Cardiac fibroblast (primary cell): Measurements from ENCODE around the gene RPS6KB1.
A peak's percentile ranks its signal among the peaks of the same experiment; 100 is the strongest.
"Not testable (repeated sequence)": the region's sequence is repeated elsewhere in the genome, so short reads cannot be mapped to it uniquely, and the experiment has no call there.

ENCODE experiments used
- DNase-seq, 2 donors: peaks; one replicate each; pipeline versions ENCODE4 v3.0.0 to v3.0.0-alpha.2; 2010; ENCODE audit warnings: low read depth in 2 of 2
- H3K4me3 ChIP-seq, 2 donors: replicated peaks in 1 of 2; 1 replicate in 1 of 2; 2 replicates in 1 of 2; pipeline ENCODE4 v1.5.1; 2011; ENCODE audit warnings: low read depth in 2 of 2, low read length in 2 of 2, mild to moderate bottlenecking in 2 of 2, moderate library complexity in 1 of 2
- CTCF ChIP-seq: IDR thresholded peaks from one replicate; pipeline ENCODE4 v1.5.1; 2011; ENCODE audit warnings: low read depth, mild to moderate bottlenecking, low read length, inconsistent platforms

The RPS6KB1 gene

GRCh38 chr17:59858932-59859331, 34.0 kb upstream of the RPS6KB1 start:
- TF ChIP-seq CTCF = no peak
- no peak overlapping the region for H3K4me3 ChIP-seq
- no peak for DNase-seq

- peak; percentile 81 to 84 for DNase-seq
- no peak overlapping the region for H3K4me3 ChIP-seq
- TF ChIP-seq CTCF = peak; percentile 52
Measured at GRCh38 chr17:59859444-59860025, 33.4 kb upstream of the RPS6KB1 start.

GRCh38 chr17:59863616-59864015, 29.3 kb upstream of the RPS6KB1 start:
- no peak overlapping the region for H3K4me3 ChIP-seq
- peak; percentile 26 to 45 for DNase-seq
- TF ChIP-seq CTCF = no peak

- TF ChIP-seq CTCF = no peak
- H3K4me3 ChIP-seq = no peak overlapping the region
Measured at GRCh38 chr17:59869941-59870218, 23.0 kb upstream of the RPS6KB1 start.

GRCh38 chr17:59870482-59870881, 22.4 kb upstream of the RPS6KB1 start:
- H3K4me3 ChIP-seq = no peak overlapping the region
- TF ChIP-seq CTCF = no peak
- DNase-seq = no peak

More at GRCh38 chr17:59869941-59870218, 23.0 kb upstream of the RPS6KB1 start:
- DNase-seq = no peak

- TF ChIP-seq CTCF = no peak
- no peak for DNase-seq
Measured at GRCh38 chr17:59872351-59872750, 20.6 kb upstream of the RPS6KB1 start.

GRCh38 chr17:59873414-59873813, 19.5 kb upstream of the RPS6KB1 start:
- DNase-seq, H3K4me3 ChIP-seq: not testable (repeated sequence)

More at GRCh38 chr17:59872351-59872750, 20.6 kb upstream of the RPS6KB1 start:
- H3K4me3 ChIP-seq = no peak overlapping the region
